B cell (primary cell): Measurements from ENCODE around the gene ABHD6. TPM values are rescaled to one million over a fixed set of nuclear protein-coding genes. Genes with fewer than 3 reads are reported as not detected.

Source experiments
- ATAC-seq: fragments of 200-7000 bp; cut with Tn5 transposase; one replicate; pipeline ENCODE4 v1.10.0; 2021; ENCODE audit warnings: low read depth, mild to moderate bottlenecking, moderate number of reproducible peaks, moderate library complexity
- CTCF ChIA-PET: fragments of 350-600 bp; sonication (Branson Sonifier 250); formaldehyde crosslinking; loops from one replicate; lab custom pipeline; 2021; ENCODE audit warnings: antibody characterized with exemption, inconsistent platforms; lab: Charles Lee
- POLR2A ChIA-PET: fragments of 350-600 bp; sonication (Branson Sonifier 250); formaldehyde crosslinking; loops from one replicate; lab custom pipeline; 2021; ENCODE audit warnings: antibody characterized with exemption; lab: Charles Lee
- DNase-seq: peaks from one replicate; pipeline ENCODE4 v3.0.0; 2013
- H2AFZ ChIP-seq: 2 replicates; pipeline ENCODE4 v1.6.1; 2012; ENCODE audit warnings: mild to moderate bottlenecking, low read depth, low read length; ENCODE audit not compliant: insufficient read depth, poor library complexity, severe bottlenecking
- H3K27ac ChIP-seq, 2 donors: 1 replicate in 1 of 2; 2 replicates in 1 of 2; pipeline ENCODE4 v1.5.1; 2012 to 2013; ENCODE audit warnings: low read length in 2 of 2, mild to moderate bottlenecking in 2 of 2, moderate library complexity in 1 of 2
- H3K27me3 ChIP-seq, 4 experiments: fragments of 200-600 bp in 1 of 4; sonication (generic) in 1 of 4; replicated peaks in 1 of 4; 1 replicate in 2 of 4; 2 replicates in 2 of 4; pipeline versions ENCODE4 v1.6.1 to v1.7.0; 2013 to 2016; ENCODE audit warnings: low read length in 3 of 4, mild to moderate bottlenecking in 2 of 4, mixed read lengths in 1 of 4, moderate library complexity in 1 of 4; ENCODE audit not compliant: insufficient read depth in 4 of 4, control insufficient read depth in 3 of 4; ENCODE audit errors: control extremely low read depth in 1 of 4
- H3K36me3 ChIP-seq, 2 experiments: replicated peaks in 1 of 2; 1 replicate in 1 of 2; 2 replicates in 1 of 2; pipeline versions ENCODE4 v1.6.1 to v1.7.1; 2013; ENCODE audit warnings: low read length in 1 of 2; ENCODE audit not compliant: insufficient read depth in 2 of 2, control insufficient read depth in 1 of 2; ENCODE audit errors: control extremely low read depth in 1 of 2, extremely low read depth in 1 of 2
- H3K4me1 ChIP-seq, 2 donors: fragments of 200-600 bp in 1 of 2; sonication (generic) in 1 of 2; 1 replicate in 1 of 2; 2 replicates in 1 of 2; pipeline versions ENCODE4 v1.5.1 to v1.6.1; 2013 to 2017; ENCODE audit warnings: low read length in 2 of 2; ENCODE audit not compliant: control insufficient read depth in 2 of 2, insufficient read depth in 2 of 2
- H3K4me2 ChIP-seq: replicated peaks from 2 replicates; pipeline ENCODE3; 2012; ENCODE audit warnings: mild to moderate bottlenecking, low read depth, low read length; ENCODE audit not compliant: poor library complexity, severe bottlenecking
- H3K4me3 ChIP-seq, 5 experiments: fragments of 200-600 bp in 1 of 5; sonication (generic) in 1 of 5; 1 replicate in 3 of 5; 2 replicates in 2 of 5; pipeline versions ENCODE4 v1.5.1 to v1.7.0; 2011 to 2016; ENCODE audit warnings: low read length in 4 of 5, mild to moderate bottlenecking in 4 of 5, low read depth in 2 of 5, control low read depth in 1 of 5, moderate library complexity in 1 of 5; ENCODE audit not compliant: insufficient read depth in 1 of 5; ENCODE audit errors: control extremely low read depth in 1 of 5, extremely low read depth in 1 of 5
- H3K79me2 ChIP-seq: fragments of 200-600 bp; sonication (generic); one replicate; pipeline ENCODE4 v1.6.0; 2016; ENCODE audit warnings: low read length; ENCODE audit not compliant: control insufficient read depth, insufficient read depth
- H3K9ac ChIP-seq: fragments of 200-600 bp; sonication (generic); 2 replicates; pipeline ENCODE4 v1.6.1; 2017; ENCODE audit warnings: mild to moderate bottlenecking, low read length, moderate library complexity
- H3K9me3 ChIP-seq, 3 donors: one replicate each; pipeline versions ENCODE4 v1.6.1 to v1.7.1; 2013; ENCODE audit warnings: low read length in 2 of 3; ENCODE audit not compliant: control insufficient read depth in 2 of 3, insufficient read depth in 1 of 3; ENCODE audit errors: control extremely low read depth in 1 of 3
- H4K20me1 ChIP-seq: 2 replicates; pipeline ENCODE4 v1.6.0; 2012; ENCODE audit warnings: mild to moderate bottlenecking, low read length; ENCODE audit not compliant: insufficient read depth, control insufficient read depth, poor library complexity, severe bottlenecking
- H3K27ac Mint-ChIP-seq: one replicate; pipeline ENCODE4 v1.8.0; 2021; ENCODE audit warnings: mixed read lengths
- H3K27me3 Mint-ChIP-seq: one replicate; pipeline ENCODE4 v1.8.0; 2021; ENCODE audit warnings: mixed read lengths
- H3K4me1 Mint-ChIP-seq: one replicate; pipeline ENCODE4 v1.8.0; 2021; ENCODE audit warnings: mixed read lengths
- H3K4me3 Mint-ChIP-seq: one replicate; pipeline ENCODE4 v1.8.0; 2021; ENCODE audit warnings: mixed read lengths
- H3K9me3 Mint-ChIP-seq: one replicate; pipeline ENCODE4 v1.8.0; 2022; ENCODE audit warnings: mixed read lengths; ENCODE audit not compliant: insufficient read depth
- CTCF ChIP-seq: fragments of 200-600 bp; IDR thresholded peaks from one replicate; pipeline ENCODE4 v1.8.0; 2022; ENCODE audit warnings: antibody characterized with exemption, mild to moderate bottlenecking
- EZH2 ChIP-seq: IDR thresholded peaks from 2 replicates; pipeline ENCODE4 v1.6.1; 2012; ENCODE audit warnings: borderline replicate concordance, low read depth, mild to moderate bottlenecking, moderate library complexity, low read length; ENCODE audit not compliant: insufficient read depth, poor library complexity, severe bottlenecking
- WGBS: methylation state at CpG from one replicate; pipeline ENCODE4 v1.1.5; 2013; ENCODE audit warnings: missing lambda C conversion rate; ENCODE audit not compliant: insufficient coverage; 5-methylcytosine and 5-hydroxymethylcytosine counted together
- intact Hi-C: fragments of 100-400 bp; cut with micrococcal nuclease; formaldehyde crosslinking; loops from one replicate; pipeline ENCODE4 v1.10.0; 2022
- polyA plus RNA-seq: library from polyadenylated mRNA; depleted of rRNA; stranded (reverse); fragments of >200 nt; gene quantifications from 2 replicates; pipeline ENCODE4 v1.2.3, GENCODE V29; 2012
- total RNA-seq, 2 donors: library from RNA; stranded (reverse); fragments of 120-200 nt in 1 of 2; gene quantifications; 1 replicate in 1 of 2; 2 replicates in 1 of 2; pipeline versions ENCODE4 v1.2.3 to v1.2.4, GENCODE V29; 2013 to 2022

The ABHD6 gene
- total and polyA plus RNA-seq, 2 donors (not counting 1 experiment from before 2014, with no cell fraction given), result 4.5 to 24.2 TPM

GRCh38 chr3:58334013-58334321 lies 96.4 kb downstream of the ABHD6 start:
- DNase-seq (no peak), ATAC-seq (no peak)
- H3K9me3 Mint-ChIP-seq, result no peaks in the 10 kb centered on the region
- Histone ChIP-seq H3K27ac (peak overlapping the region; percentile 9 to 75), H3K4me1 (peaks cover 45 to 54% of the 10 kb centered on the region in 2 donors), H4K20me1 (peaks cover 8% of the 10 kb centered on the region), H3K36me3 (peaks cover 1 to 2% of the 10 kb centered on the region in 2 experiments), H3K9me3 (peaks cover 0 to 11% (median 0%) of the 10 kb centered on the region in 3 donors), H3K4me3 (peak overlapping the region; percentile 72 to 90 (median 87)), H3K79me2 (peaks cover 78% of the 10 kb centered on the region), H3K27me3 (no peaks in the 10 kb centered on the region), H3K9ac (peak overlapping the region; percentile 80), H2AFZ (peak overlapping the region; percentile 72), H3K4me2 (peak overlapping the region; percentile 98)
- H3K27ac Mint-ChIP-seq, result peak overlapping the region; percentile 100
- ChIA-PET CTCF (interaction anchor here (0.8 to 10.2 kb wide), 25 partner anchors 9 to 158 kb away, joined by 3 to 349 read pairs (median 6); partner anchors contain the start of genes HTD2, KCTD6 and RPP14), POLR2A (interaction anchor here (0.9 to 11.4 kb wide), 7 partner anchors 11 to 86 kb away, joined by 3 to 182 read pairs (median 4); no protein-coding TSS in a partner anchor)
- H3K4me1 Mint-ChIP-seq, result peaks cover 57% of the 10 kb centered on the region
- no peak for TF ChIP-seq CTCF
- no peak for TF ChIP-seq EZH2
- H3K4me3 Mint-ChIP-seq, result peak overlapping the region; percentile 100
- no CpG with 5 or more reads among the region's 4 CpGs for WGBS
- intact Hi-C loops, result no loop called here
- H3K27me3 Mint-ChIP-seq, result no peaks in the 10 kb centered on the region

GRCh38 chr3:58334506-58334884 lies 96.9 kb downstream of the ABHD6 start:
- Mint-ChIP-seq H3K4me3 (peak overlapping the region; percentile 100), H3K4me1 (peaks cover 63% of the 10 kb centered on the region), H3K27me3 (no peaks in the 10 kb centered on the region), H3K9me3 (no peaks in the 10 kb centered on the region), H3K27ac (peak overlapping the region; percentile 100)
- peaks cover 8% of the 10 kb centered on the region for H4K20me1 ChIP-seq
- POLR2A ChIA-PET, result interaction anchor here (0.9 to 11.4 kb wide), 7 partner anchors 11 to 157 kb away, joined by 3 to 182 read pairs (median 7); partner anchors contain the start of gene KCTD6
- H3K4me1 ChIP-seq, result peaks cover 50 to 60% of the 10 kb centered on the region in 2 donors
- no CpG with 5 or more reads among the region's 1 CpG for WGBS
- peak overlapping the region; percentile 98 for H3K4me2 ChIP-seq
- peak overlapping the region; percentile 9 to 75 for H3K27ac ChIP-seq
- intact Hi-C loops, result no loop called here
- no peak overlapping the region for H2AFZ ChIP-seq
- H3K4me3 ChIP-seq, result peak overlapping the region; percentile 72 to 90 (median 87)
- TF ChIP-seq CTCF, result no peak
- no peak for TF ChIP-seq EZH2
- peaks cover 2% of the 10 kb centered on the region in 2 experiments for H3K36me3 ChIP-seq
- peaks cover 84% of the 10 kb centered on the region for H3K79me2 ChIP-seq
- DNase-seq (no peak), ATAC-seq (no peak)
- no peaks in the 10 kb centered on the region for H3K27me3 ChIP-seq
- peaks cover 0 to 11% (median 0%) of the 10 kb centered on the region in 3 donors for H3K9me3 ChIP-seq
- H3K9ac ChIP-seq, result peak overlapping the region; percentile 80
- CTCF ChIA-PET, result interaction anchor here (0.8 to 10.2 kb wide), 26 partner anchors 10 to 158 kb away, joined by 3 to 349 read pairs (median 6); partner anchors contain the start of genes HTD2, KCTD6 and RPP14
